Stimulated activated CD4-positive, alpha-beta T cell treated with anti-CD3 and anti-CD28 coated beads, Interleukin-12 subunit alpha, Interleukin-12 subunit beta, amount 100 ng/mL, for 24 hours (primary cell): ENCODE measurements around the gene S100A9.
"Not testable (repeated sequence)": the region's sequence is repeated elsewhere in the genome, so short reads cannot be mapped to it uniquely, and the experiment has no call there.

ENCODE experiments used
- DNase-seq, 2 experiments: peaks; one replicate each; pipeline ENCODE4 v3.0.0-alpha.2; 2020; ENCODE audit warnings: low read depth in 2 of 2

S100A9 gene

DNA sequence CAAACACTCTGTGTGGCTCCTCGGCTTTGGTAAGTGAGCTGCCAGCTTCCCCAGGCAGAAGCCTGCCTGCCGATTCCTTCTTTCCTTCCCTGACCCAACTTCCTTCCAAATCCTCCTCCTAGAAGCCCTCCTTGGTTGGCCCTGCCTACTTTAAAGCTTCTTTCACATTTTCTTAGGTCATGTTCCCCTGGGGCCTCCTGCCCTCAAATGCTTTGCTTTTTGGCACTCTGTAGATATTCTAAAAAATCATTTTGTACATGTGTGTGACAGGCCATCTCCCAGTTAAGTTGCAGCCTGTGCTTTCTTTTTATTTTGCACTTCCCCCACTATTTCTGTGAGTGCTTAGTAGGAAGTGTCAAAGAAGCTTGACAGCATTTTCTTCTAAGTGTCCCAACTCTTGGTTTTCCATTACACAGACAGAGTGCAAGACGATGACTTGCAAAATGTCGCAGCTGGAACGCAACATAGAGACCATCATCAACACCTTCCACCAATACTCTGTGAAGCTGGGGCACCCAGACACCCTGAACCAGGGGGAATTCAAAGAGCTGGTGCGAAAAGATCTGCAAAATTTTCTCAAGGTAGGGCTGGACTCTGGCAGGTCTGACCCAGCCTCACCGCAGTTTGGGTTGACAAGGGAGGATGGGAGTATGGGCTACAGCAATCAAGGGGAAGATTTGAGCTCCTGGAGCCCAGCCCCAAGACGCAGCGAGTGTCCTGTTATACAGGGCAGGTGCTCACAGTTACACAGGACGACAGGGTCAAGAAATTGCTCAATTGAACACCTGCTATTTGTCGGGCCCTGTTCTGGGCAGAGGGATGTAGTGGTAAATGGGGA lies at the start of gene S100A9:
S100A9 (plus strand) TSS at position 2 of the 838 bp plus-strand sequence; CDS start at position 432, 430 bp downstream.
- no peak for DNase-seq

DNA sequence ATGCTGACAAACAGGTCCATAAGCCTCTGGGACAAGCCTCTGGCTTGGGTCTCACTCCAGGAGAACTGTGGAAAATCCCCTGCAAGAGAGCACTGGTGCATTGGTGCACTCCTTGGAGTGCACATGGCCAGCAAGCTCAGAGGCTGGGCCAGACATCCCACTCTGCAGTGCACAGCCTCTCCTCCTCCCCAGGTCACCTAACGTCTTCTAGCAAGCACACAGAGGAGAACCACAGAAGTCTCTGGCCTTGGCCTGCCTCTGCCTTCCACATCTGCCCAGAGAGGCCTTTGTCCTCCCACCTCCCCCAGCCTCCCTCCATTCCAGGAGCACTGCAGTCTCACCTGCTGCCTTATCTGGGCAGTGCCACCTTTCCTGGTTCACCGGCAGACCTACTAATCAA lies 49.1 kb upstream of the S100A9 start:
- DNase-seq: no peak

DNA sequence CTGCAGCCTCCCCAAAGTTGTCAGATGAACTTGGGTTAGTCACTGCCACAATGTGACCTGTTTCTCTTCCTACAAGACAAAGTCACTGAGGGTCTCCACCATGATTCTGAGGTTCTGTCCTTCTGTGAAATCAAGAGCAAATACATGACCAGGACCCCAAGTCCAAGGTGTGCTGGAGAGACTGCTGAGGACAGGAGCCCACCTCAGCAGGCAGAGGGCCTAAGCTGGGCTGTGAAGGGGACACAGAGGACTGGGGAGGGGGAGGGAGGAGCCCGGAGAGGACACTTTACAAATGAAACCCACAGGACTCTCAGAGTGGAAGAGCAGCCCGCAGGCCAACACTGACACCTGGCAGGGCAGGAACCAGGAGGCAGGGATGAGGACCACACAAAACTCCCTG lies 48.2 kb upstream of the S100A9 start:
- DNase-seq: no peak

DNA sequence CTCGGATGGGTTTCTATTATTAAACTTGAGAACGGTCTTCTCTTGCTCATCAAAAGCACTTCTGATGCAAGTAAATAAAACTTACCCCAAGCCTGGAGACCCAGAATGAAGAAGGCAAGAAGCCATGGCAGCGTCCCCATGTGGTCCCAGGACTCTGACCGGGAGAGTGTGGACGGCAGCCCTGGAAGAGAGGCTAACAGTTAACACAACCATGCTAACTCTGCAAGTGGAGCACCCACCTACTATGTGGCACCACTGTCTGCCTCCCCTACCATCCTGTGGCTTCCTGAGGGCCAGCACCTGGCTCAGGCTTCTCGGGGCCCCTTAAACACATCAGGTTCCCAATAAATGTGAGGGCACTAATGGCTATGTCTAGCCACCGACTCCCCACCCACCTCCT lies 47.1 kb upstream of the S100A9 start:
- DNase-seq: no peak

DNA sequence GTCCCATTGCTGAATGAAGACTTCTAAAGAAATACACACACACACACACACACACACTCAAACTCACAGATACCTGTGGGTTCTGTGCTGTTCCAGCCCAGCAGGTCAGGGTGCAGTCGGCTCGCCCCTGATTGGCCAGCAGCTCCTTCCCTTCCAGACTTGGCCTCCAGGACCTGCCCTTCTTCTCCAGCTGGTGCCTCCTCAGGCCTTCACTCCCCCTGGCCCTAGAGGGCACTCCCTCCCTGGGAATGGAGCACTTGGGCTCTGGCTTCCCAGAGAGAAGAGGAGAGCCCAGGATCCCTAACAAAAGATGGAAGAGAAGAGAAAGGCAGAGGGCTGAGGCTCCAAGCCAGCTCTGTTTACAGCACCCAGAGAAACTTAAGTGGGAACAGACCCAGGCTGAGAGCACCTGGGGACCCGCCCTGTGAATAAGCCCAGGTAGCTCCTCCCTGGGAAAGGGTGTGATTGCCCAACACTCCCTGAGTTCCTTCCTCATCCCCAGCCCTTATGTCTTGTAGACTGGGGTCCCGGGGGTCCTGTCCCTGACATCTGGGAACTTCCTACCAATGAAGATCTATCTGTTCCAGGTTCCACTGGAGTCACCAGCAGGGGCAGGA lies 45.0 kb upstream of the S100A9 start, which contains the start of gene PGLYRP3:
PGLYRP3 (minus strand) TSS at position 383 of the 617 bp plus-strand sequence. CDS start 2,287 bp downstream, outside the sequence.
- DNase-seq: no peak

DNA sequence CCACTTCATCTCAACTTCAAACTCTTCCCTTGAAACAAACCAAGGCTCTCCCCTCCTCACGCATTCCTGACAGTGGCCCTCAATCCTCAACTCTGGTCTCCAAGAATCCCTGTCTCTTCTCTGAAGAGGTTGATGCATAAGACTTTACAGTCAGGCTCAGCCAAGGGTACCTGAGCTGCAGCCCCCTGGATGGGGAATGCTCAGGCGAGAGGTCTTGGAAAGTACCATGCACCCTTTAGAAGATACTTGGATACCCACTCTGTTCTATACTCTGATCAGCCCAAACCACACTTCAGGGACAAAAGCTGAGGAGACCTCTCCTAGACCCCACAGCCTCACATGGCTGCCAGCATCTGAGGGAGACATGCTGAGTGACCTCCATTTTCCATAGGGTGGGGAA lies 44.4 kb upstream of the S100A9 start:
- no peak for DNase-seq

DNA sequence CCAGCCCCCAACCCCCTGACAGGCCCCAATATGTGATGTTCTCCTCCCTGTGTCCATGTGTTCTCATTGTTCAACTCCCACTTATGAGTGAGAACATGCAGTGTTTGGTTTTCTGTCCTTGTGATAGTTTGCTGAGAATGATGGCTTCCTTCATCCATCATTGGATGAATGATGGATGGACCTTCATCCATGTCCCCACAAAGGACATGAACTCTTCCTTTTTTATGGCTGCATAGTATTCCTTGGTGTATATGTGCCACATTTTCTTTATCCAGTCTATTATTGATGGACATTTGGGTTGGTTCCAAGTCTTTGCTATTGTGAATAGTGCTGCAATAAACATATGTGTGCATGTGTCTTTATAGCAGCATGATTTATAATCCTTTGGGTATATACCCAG lies 43.3 kb upstream of the S100A9 start:
- not testable (repeated sequence) for DNase-seq

DNA sequence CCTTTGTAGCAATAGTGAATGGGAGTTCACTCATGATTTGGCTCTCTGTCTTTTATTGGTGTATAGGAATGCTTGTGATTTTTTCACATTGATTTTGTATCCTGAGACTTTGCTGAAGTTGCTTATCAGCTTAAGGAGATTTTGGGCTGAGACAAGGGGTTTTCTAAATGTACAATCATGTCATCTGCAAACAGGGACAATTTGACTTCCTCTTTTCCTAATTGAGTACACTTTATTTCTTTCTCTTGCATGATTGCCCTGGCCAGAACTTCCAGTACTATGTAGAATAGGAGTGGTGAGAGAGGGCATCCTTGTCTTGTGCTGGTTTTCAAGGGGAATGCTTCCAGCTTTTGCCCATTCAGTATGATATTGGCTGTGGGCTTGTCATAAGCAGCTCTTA lies 41.6 kb upstream of the S100A9 start:
- DNase-seq: not testable (repeated sequence)

DNA sequence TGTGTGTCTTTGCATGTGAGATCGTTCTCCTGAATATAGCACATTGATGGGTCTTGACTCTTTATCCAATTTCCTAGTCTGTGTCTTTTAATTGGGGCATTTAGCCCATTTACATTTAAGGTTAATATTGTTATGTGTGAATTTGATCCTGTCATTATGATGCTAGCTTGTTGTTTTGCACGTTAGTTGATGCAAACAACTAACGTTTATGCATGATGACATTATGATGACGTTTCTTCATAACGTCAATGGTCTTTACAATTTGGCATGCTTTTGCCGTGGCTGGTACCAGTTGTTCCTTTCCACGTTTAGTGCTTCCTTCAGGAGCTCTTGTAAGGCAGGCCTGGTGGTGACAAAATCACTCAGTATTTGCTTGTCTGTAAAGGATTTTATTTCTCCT lies 39.5 kb upstream of the S100A9 start:
- not testable (repeated sequence) for DNase-seq

DNA sequence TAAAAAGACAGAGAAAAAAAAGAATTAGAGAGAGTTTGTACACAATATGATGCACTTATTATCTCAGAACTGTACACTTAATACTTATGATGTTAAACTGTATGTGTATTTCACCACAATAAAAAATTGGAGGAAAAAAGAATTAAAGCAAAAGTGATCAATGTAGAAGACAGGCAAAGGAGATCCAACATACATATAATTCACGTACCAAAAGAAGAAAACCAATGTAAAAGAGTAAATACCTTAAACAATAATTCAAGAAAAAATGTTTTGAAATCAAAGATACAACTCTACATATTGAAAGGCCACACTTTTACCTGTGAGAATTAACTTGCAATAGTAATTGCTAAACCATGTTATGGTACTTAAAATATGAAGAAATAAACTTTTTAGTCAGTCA lies 35.1 kb upstream of the S100A9 start:
- DNase-seq: no peak

DNA sequence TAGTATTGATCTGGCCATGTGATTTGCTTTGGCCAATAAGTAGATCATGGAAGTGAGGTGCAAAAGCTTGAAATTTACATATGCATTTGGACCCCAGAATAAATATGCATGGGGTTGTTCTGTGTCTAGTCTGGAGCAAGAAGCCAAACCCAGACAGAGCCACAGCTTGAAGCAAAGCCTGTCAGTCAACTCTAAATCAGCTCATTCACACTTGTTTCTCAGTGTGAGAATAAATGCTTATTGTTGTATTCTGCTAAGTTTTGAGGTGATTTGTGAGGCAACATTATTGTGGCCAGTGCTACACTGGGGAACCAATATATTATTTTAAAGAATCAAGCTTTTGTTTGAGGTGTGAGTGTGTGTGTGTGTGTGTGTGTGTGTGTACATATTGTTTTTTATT lies 32.7 kb upstream of the S100A9 start:
- no peak for DNase-seq

DNA sequence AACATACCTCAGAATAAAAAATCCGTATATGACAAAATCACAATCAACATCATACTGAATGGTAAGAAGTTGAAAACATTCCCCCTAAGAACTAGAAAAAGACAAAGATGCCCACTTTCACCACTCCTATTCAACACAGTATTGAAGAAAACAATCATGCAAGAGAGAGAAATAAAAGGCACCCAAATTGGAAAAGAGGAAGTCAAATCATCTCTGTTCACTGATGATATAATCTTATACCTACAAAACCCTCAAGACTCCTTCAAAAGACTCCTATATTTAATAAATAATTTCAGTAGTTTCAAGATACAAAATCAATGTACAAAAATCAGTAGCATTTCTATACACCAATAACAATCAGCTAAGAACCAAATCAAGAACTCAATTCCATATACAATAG lies 23.8 kb upstream of the S100A9 start:
- DNase-seq: no peak

DNA sequence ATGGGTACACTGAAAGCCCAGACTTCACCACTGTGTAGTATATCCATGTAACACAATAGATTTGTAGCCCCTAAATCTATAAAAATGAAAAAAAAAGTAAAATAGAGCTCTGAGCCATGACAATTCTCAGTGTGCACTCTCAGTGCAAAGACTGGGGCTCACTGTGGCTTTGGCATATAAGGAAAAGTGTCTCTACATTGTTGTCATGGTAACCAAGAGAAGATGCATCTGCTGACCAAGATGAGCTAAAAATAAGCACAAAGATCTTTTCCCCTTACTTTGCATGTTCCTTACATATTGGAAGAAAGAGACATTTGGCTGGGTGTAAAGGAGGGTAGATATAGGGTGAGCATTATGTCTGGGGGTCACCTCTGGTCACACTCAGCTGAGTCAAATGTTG lies 21.0 kb upstream of the S100A9 start:
- DNase-seq: no peak

DNA sequence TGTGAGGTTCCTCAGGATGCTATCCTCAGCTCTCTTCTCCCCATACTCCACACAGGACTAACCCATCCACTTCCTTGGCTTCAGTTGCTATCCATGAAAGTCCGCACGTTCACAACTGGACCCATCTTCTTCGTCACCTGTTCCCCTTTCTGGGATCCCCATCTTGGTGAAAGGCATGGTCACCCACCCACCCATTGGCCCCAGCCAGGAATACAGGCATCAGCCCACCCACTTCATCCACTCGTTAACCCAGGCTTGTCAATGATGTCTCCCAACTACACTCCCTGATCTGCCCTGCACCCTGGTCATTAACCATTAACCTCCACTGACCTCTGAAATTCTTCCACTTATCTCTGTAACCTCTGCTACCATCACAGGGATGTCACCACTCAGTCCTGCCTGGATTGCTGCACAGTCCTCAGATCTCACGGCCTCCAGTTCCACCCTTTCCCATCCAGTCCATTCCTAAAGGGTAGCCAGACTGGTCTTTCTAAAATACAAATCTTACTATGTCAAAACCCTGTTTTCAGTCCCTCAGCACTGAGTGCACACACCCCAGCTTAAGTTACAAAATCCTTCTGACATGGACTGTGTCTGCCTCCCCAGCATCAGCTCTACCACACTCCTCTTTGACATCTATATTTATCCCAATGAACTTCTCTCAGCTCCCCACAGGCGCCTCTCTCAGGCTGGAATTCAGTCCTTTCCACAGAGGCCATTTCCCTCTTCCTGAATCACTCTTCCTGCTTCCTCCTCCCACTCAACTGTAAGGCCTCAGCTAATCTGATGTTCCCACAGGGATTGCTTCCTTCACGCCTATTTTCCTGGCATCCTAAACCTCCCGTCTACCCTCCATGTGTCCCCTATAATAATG lies 19.4 kb upstream of the S100A9 start:
- DNase-seq: no peak

DNA sequence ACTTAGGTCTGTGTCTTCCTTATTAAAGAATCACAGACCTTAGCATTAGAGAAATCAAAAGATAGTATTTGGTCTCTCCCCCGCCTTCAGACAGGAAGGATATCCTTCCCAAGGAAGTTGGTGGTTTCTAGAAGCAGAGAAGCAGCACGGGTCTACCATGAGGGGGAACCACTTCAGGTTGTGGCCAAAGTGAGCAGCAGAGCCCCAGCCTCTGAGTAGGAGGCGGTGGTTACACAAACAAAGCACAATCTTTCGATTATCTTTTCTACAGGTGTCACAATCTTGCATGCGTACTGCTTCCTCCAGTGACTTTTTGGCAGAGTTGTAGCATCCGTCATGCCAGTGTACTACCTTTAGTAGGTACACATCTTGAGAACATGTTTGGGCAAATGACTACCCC lies 17.9 kb upstream of the S100A9 start:
- no peak for DNase-seq

DNA sequence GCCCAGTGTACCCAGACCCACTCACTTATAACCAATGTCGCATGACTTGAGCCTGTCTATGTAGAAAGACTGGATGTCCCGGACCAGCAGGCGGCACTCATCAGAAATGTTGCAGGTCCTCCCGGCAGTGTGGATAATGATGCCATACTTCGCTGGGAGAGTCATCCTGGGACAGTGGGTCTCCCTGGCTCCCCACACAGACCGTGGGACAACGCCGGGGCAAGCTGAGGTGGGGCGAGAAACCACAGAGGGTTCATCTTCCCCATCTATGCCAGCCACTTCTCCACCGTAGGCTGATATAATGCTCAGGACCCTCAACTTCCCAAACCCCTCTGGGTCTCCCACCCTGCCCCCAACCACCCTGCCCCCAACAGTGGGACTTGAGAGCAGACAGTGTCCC lies 17.3 kb upstream of the S100A9 start:
- DNase-seq: no peak

DNA sequence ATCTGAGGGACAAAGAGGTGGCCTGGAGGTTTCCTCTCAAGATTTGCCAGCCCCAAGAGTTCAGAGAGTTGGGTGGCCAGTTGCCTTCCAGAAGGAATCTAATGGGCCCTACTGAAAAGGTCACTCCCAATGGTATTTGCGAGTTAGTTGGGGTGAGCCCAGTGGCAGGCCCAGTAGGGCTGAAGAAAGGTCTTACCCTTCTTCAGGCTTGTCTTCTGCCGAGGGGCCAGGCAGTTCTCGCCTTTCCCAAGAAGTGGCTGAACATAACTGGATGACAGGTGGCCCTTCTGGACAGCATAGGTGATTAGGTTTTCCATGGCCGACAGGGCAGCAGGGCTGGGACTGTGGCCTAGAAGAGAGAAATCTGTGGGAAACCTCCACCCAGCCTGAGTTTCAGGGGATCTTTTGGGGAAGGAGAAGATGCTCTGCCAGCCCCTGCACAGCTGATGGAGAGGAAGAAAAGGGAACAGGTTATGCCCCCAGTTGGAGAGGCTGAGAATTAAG lies 16.2 kb upstream of the S100A9 start:
- DNase-seq: no peak

DNA sequence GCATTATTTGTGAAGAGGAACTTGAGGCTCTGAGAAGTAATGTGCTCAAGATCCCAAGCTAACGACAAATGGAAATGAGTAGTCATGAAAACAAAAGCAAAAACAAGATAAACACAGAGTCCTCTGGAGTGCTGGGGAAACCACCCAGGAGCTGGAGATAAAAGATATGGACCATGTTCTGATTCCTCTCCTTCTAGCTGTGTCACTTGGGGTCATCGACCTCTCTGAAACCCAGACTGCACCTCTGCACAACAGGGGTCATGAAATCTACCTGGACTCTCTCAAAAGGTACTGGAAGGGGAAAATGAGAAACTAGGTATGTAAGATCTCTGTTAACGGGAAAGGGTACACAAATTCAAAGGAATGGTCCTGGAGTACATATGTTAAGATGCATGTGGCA lies 15.5 kb upstream of the S100A9 start:
- no peak for DNase-seq

DNA sequence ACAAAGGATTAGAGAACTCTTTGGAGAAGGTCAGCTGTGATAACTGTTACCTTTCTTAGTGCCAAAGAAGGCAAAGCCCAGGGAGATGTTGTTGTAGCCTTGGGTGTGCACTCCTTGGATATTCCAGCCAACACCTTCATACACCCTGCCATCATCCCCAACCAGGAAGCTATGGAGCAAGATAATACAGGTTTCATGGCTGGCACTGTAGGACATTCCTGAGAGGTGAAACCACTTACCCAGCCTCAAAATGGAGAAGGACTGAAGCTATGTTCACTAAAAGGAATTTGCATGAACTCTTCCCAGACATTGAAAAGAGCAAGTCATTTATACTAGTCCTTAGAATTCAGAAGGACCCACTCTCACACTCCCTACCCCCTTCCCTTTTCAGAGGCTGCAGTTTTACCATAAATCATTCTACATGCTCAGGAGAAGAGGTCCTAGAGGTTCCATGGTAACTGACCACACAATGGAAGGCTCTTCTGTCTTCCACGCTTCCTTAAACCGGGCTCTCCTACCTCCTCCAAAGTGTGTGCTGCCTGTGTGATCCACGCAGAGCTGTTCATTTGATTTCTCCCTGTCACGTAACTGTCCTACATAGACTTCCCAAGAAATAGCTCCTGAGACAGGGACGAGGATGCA lies 14.5 kb upstream of the S100A9 start:
- DNase-seq: no peak

DNA sequence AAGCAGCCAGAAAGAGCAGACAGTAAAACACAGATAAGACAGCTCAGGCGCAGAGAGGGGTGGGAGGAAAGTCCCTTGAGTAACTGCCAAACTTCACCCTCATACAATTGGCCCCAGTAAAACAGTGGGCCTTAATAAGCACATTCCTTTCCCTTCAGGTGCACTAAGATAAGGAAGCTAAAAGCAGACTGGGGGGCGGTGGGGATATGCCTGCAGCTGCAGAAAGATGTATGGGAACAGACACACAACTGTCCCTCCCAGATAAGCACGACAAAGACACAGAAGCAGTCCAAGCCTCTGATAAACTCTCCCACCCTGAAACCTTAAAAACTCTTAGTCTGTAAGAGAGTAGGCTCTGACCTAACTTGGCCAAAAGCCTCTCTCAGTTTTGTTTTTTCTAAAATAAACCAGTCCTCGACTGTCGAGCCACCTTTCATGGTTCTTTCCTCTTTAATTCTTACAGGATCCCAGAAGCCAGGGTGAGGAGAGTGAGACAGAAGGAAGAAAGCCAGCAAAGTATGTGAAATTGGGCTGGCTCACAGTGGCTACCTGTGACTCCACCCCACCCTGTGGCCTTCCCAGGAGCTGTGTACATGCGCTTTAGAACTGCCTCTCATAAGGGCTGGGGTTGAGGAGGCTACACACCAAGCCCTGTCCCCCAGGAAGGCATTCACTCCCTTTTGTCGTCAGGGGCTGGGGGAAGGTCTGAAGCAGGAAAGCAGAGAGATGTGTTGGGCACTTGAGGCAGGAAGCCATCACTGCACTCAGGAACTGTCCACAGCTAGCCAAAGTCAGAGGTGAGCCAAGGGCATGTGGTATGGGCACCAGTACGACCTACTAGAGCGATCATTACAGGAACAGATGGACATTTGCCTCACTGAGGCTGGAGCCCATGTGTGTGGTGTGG lies 13.6 kb upstream of the S100A9 start:
- DNase-seq: no peak

DNA sequence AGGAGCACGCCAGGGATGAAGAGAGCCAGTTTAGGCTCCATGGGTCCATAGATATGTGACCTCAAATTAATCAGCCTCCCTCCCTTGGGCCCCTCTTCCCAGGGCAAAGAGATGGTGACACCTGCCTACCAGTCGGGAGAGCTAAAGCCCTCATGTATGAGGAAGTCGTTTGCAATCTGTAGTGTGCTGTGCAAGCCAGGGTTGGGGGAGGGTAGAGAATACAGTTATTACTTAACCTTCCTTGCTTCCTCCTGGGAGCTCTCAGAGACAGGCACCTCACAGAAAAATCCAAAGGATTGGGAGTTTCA lies 13.0 kb upstream of the S100A9 start:
- no peak for DNase-seq
